K562 (cell line): ENCODE measurements around the gene CEP78. TPM values are rescaled to one million over a fixed set of nuclear protein-coding genes. Genes with fewer than 3 reads are reported as not detected.

Experiments used
- CBX5 ChIP-seq: IDR thresholded peaks from 2 replicates; pipeline ENCODE4 v1.6.1; 2014; ENCODE audit warnings: low read depth, borderline replicate concordance
- CHD2 ChIP-seq: IDR thresholded peaks from 2 replicates; pipeline ENCODE4 v1.6.1; 2011; ENCODE audit warnings: low read depth, low read length
- FOXJ3 ChIP-seq: sonication (generic); formaldehyde crosslinking; IDR thresholded peaks from 2 replicates; pipeline ENCODE4 v1.4.0; 2020; ENCODE audit warnings: mild to moderate bottlenecking, missing genetic modification reagents
- HNRNPLL ChIP-seq: fragments of 200-400 bp; formaldehyde crosslinking; IDR thresholded peaks from 2 replicates; pipeline ENCODE4 v1.6.1; 2017; ENCODE audit warnings: low read length, low read depth, mild to moderate bottlenecking; ENCODE audit not compliant: poor library complexity, severe bottlenecking
- NBN ChIP-seq: fragments of 450-650 bp; IDR thresholded peaks from 2 replicates; pipeline ENCODE4 v1.6.1; 2016; ENCODE audit warnings: low read depth, mild to moderate bottlenecking
- NELFE ChIP-seq: IDR thresholded peaks from 2 replicates; pipeline ENCODE4 v1.6.1; 2011; ENCODE audit warnings: mild to moderate bottlenecking; ENCODE audit not compliant: insufficient read depth, insufficient read length
- RNF2 ChIP-seq: sonication (generic); IDR thresholded peaks from 2 replicates; pipeline ENCODE4 v1.6.1; 2016
- TAF1 ChIP-seq: IDR thresholded peaks from 2 replicates; pipeline ENCODE4 v1.6.1; 2011; ENCODE audit warnings: mild to moderate bottlenecking, low read length, moderate library complexity; ENCODE audit not compliant: insufficient read depth, control insufficient read depth, severe bottlenecking; ENCODE audit errors: extremely low read depth
- TOE1 ChIP-seq, 2 experiments: fragments of 450-650 bp in 1 of 2; sonication (generic) in 1 of 2; formaldehyde crosslinking in 1 of 2; IDR thresholded peaks; 2 replicates each; pipeline versions ENCODE4 v1.7.1 to v1.8.0; 2016 to 2022; ENCODE audit warnings: borderline replicate concordance in 2 of 2, mild to moderate bottlenecking in 2 of 2, antibody characterized with exemption in 1 of 2, inconsistent platforms in 1 of 2, low read depth in 1 of 2, missing genetic modification reagents in 1 of 2, moderate library complexity in 1 of 2
- UBTF ChIP-seq, 2 experiments: IDR thresholded peaks; 2 replicates each; pipeline ENCODE4 v1.6.1; 2012; ENCODE audit warnings: improper control_type of control experiment in 2 of 2, low read depth in 2 of 2, low read length in 2 of 2, borderline replicate concordance in 1 of 2
- ZNF263 ChIP-seq: sonication (generic); formaldehyde crosslinking; IDR thresholded peaks from 2 replicates; pipeline ENCODE4 v1.8.0; 2022; ENCODE audit warnings: mild to moderate bottlenecking, missing genetic modification reagents, borderline replicate concordance
- ZNF280A ChIP-seq: fragments of 450-650 bp; IDR thresholded peaks from 2 replicates; pipeline ENCODE4 v1.6.1; 2018; ENCODE audit warnings: mild to moderate bottlenecking, low read depth; ENCODE audit not compliant: partially characterized antibody
- ZNF3 ChIP-seq: fragments of 250-450 bp; sonication (Bioruptor Pico); IDR thresholded peaks from 2 replicates; pipeline ENCODE4 v1.5.0; 2021; ENCODE audit warnings: mild to moderate bottlenecking, moderate library complexity
- ZNF639 ChIP-seq, 2 experiments: fragments of 200-800 bp in 1 of 2; sonication (Bioruptor generic) in 1 of 2; sonication (generic) in 1 of 2; formaldehyde crosslinking in 1 of 2; IDR thresholded peaks in 1 of 2; conservative IDR thresholded peaks in 1 of 2; 2 replicates each; pipeline versions ENCODE4 v1.5.0 to v1.6.1; 2016 to 2020; ENCODE audit warnings: missing compliant biosample characterization in 1 of 2, missing genetic modification characterization in 1 of 2, missing genetic modification reagents in 1 of 2
- polyA plus RNA-seq, 8 experiments: library from polyadenylated mRNA; depleted of rRNA in 4 of 8; stranded (reverse) in 5 of 8; unstranded in 3 of 8; fragments of >200 nt; fragmentation: Nextera tagmentation in 2 of 8; fragmentation: Illumina TruSeq in 1 of 8; extraction: Ambion mirVana in 2 of 8; extraction: Trizol in 1 of 8; gene quantifications; 2 replicates each; pipeline versions ENCODE4 v1.2.1 to v1.2.3, GENCODE V29; 2011 to 2014; ENCODE audit warnings: inconsistent platforms in 1 of 8, missing spikeins in 1 of 8
- total RNA-seq, 7 experiments: library from RNA; depleted of rRNA in 6 of 7; stranded (reverse); fragments of >200 nt in 6 of 7; fragmentation: Illumina TruSeq in 2 of 7; extraction: Trizol in 2 of 7; gene quantifications; 2 replicates each; pipeline versions ENCODE4 v1.2.1 to v1.2.3, GENCODE V29; 2011 to 2021; ENCODE audit warnings: low replicate concordance in 1 of 7
- TF ChIP-seq, protein P1 (sequence below): sonication (generic); formaldehyde crosslinking; IDR thresholded peaks from 2 replicates; pipeline ENCODE4 v1.8.1; 2023; ENCODE audit warnings: missing genetic modification reagents, mild to moderate bottlenecking, borderline replicate concordance

CEP78 gene
- total and polyA plus RNA-seq, 9 of the 15 experiments (the other 6 are each of a cell fraction or from before 2014, with no cell fraction given): 3.5 to 26.0 (median 21.5) TPM

DNA sequence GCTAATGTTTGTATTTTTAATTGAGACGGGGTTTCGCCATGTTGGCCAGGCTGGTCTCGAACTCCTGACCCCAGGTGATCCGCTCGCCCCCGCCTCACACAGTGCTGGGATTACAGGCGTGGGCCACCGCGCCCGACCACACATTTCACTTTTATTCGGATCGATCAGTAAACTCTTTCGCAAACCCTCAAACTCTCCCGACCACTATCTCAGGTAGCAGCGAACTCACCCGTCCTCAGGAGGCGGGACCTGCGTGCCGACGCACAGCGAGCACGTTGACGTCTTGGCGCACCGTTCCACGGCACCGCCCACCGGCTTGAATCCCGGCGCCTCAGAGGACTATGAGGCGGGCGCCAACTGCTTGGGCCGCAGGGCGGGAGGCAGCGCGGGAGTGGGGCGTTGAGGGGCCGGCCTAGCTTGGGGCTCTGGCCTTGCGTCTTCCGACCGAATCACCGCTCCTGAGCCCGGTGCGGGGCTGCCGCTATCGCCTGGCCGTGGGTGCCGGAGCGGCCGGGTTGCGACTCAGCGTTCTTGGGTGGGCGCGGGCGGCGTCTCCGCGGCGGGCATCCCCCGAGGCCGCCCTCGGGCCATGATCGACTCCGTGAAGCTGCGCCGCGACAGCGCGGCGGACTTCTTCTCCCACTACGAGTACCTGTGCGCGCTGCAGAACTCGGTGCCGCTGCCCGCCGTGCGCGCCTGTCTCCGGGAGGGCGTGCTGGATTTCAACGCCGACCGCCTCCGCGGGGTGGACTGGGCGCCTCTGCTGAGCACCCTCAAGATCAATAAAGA, at the start of gene CEP78 (continued):
- TF ChIP-seq CBX5 (no peak), HNRNPLL (peak; percentile 34), ZNF280A (no peak), ZNF263 (CRISPR knock-in tag) (no peak), ZNF639 (CRISPR knock-in tag; conservative IDR thresholded peaks at IDR 0.05 in 1 of 2, IDR thresholded peaks at IDR 0.05 in 1 of 2) (no peak), NELFE (no peak), UBTF (IDR thresholded peaks at IDR 0.05; ENCODE audit: borderline replicate concordance in 1 of 2, low read depth in 2 of 2, low read length in 2 of 2) (no peak), CHD2 (no peak), ZNF3 (CRISPR knock-in tag) (no peak), FOXJ3 (CRISPR knock-in tag) (no peak), TOE1 (IDR thresholded peaks at IDR 0.05; ENCODE audit: borderline replicate concordance) (no peak), TOE1 (CRISPR knock-in tag; IDR thresholded peaks at IDR 0.05; ENCODE audit: borderline replicate concordance, low read depth) (no peak), TAF1 (peak; percentile 64), NBN (no peak), RNF2 (no peak)
- TF ChIP-seq, protein P1, sequence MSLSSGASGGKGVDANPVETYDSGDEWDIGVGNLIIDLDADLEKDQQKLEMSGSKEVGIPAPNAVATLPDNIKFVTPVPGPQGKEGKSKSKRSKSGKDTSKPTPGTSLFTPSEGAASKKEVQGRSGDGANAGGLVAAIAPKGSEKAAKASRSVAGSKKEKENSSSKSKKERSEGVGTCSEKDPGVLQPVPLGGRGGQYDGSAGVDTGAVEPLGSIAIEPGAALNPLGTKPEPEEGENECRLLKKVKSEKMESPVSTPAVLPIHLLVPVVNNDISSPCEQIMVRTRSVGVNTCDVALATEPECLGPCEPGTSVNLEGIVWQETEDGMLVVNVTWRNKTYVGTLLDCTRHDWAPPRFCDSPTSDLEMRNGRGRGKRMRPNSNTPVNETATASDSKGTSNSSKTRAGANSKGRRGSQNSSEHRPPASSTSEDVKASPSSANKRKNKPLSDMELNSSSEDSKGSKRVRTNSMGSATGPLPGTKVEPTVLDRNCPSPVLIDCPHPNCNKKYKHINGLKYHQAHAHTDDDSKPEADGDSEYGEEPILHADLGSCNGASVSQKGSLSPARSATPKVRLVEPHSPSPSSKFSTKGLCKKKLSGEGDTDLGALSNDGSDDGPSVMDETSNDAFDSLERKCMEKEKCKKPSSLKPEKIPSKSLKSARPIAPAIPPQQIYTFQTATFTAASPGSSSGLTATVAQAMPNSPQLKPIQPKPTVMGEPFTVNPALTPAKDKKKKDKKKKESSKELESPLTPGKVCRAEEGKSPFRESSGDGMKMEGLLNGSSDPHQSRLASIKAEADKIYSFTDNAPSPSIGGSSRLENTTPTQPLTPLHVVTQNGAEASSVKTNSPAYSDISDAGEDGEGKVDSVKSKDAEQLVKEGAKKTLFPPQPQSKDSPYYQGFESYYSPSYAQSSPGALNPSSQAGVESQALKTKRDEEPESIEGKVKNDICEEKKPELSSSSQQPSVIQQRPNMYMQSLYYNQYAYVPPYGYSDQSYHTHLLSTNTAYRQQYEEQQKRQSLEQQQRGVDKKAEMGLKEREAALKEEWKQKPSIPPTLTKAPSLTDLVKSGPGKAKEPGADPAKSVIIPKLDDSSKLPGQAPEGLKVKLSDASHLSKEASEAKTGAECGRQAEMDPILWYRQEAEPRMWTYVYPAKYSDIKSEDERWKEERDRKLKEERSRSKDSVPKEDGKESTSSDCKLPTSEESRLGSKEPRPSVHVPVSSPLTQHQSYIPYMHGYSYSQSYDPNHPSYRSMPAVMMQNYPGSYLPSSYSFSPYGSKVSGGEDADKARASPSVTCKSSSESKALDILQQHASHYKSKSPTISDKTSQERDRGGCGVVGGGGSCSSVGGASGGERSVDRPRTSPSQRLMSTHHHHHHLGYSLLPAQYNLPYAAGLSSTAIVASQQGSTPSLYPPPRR (CRISPR knock-in tag): no peak
